Fibroblast of lung (primary cell): Measurements from ENCODE around the gene C6orf163. TPM values are rescaled to one million over a fixed set of nuclear protein-coding genes. Genes with fewer than 3 reads are reported as not detected.

Source experiments
- DNase-seq, 2 donors: peaks; one replicate each; pipeline versions ENCODE4 v3.0.0 to v3.0.0-alpha.2; 2010; ENCODE audit warnings: low read depth in 2 of 2
- H2AFZ ChIP-seq: 2 replicates; pipeline ENCODE4 v1.5.1; 2012; ENCODE audit warnings: low read length, control low read depth, inconsistent platforms
- H3K27ac ChIP-seq: 2 replicates; pipeline ENCODE4 v1.5.1; 2011; ENCODE audit warnings: low read length, control low read depth; ENCODE audit not compliant: insufficient read depth
- H3K27me3 ChIP-seq: 2 replicates; pipeline ENCODE4 v1.5.1; 2011; ENCODE audit warnings: mild to moderate bottlenecking, low read length; ENCODE audit not compliant: control insufficient read depth, insufficient read depth
- H3K36me3 ChIP-seq: 2 replicates; pipeline ENCODE4 v1.5.1; 2011; ENCODE audit warnings: low read length; ENCODE audit not compliant: control insufficient read depth, insufficient read depth
- H3K4me1 ChIP-seq: 2 replicates; pipeline ENCODE4 v1.5.1; 2011; ENCODE audit warnings: low read length; ENCODE audit not compliant: control insufficient read depth, insufficient read depth; ENCODE audit errors: extremely low read depth
- H3K4me2 ChIP-seq: 2 replicates; pipeline ENCODE4 v1.5.1; 2011; ENCODE audit warnings: low read length, control low read depth; ENCODE audit not compliant: insufficient read depth; ENCODE audit errors: extremely low read depth
- H3K4me3 ChIP-seq, 4 experiments: fragments of 200-600 bp in 1 of 4; sonication (generic) in 1 of 4; replicated peaks in 1 of 4; 2 replicates each; pipeline ENCODE4 v1.5.1; 2011 to 2016; ENCODE audit warnings: low read length in 4 of 4, low read depth in 3 of 4, mild to moderate bottlenecking in 3 of 4, control low read depth in 2 of 4, inconsistent platforms in 1 of 4, mixed read lengths in 1 of 4; ENCODE audit not compliant: insufficient read depth in 1 of 4; ENCODE audit errors: control extremely low read depth in 1 of 4
- H3K79me2 ChIP-seq: 2 replicates; pipeline ENCODE4 v1.5.1; 2012; ENCODE audit warnings: mild to moderate bottlenecking, low read length, inconsistent platforms; ENCODE audit not compliant: control insufficient read depth, insufficient read depth
- H3K9ac ChIP-seq: 2 replicates; pipeline ENCODE4 v1.5.1; 2011; ENCODE audit warnings: mild to moderate bottlenecking, low read length, control low read depth; ENCODE audit not compliant: insufficient read depth
- H3K9me3 ChIP-seq: 2 replicates; pipeline ENCODE4 v1.5.1; 2012; ENCODE audit warnings: low read depth, low read length; ENCODE audit not compliant: control insufficient read depth, insufficient read depth
- H4K20me1 ChIP-seq: 2 replicates; pipeline ENCODE4 v1.5.1; 2011; ENCODE audit warnings: low read length; ENCODE audit not compliant: control insufficient read depth, insufficient read depth; ENCODE audit errors: extremely low read depth
- CTCF ChIP-seq, 2 donors: IDR thresholded peaks in 1 of 2; conservative IDR thresholded peaks in 1 of 2; 1 replicate in 1 of 2; 2 replicates in 1 of 2; pipeline ENCODE4 v1.5.1; 2011 to 2012; ENCODE audit warnings: low read length in 2 of 2, control low read depth in 1 of 2, inconsistent platforms in 1 of 2, low read depth in 1 of 2, mild to moderate bottlenecking in 1 of 2
- EZH2 ChIP-seq: IDR thresholded peaks from 2 replicates; pipeline ENCODE4 v1.5.1; 2012; ENCODE audit warnings: low read length, control low read depth, mild to moderate bottlenecking; ENCODE audit errors: missing control alignments
- polyA plus RNA-seq, 2 donors: library from polyadenylated mRNA; depleted of rRNA in 1 of 2; stranded (reverse) in 1 of 2; unstranded in 1 of 2; fragments of >200 nt; gene quantifications; 2 replicates each; pipeline ENCODE4 v1.2.1, GENCODE V29; 2011 to 2012; ENCODE audit warnings: missing spikeins in 1 of 2
- total RNA-seq: library from RNA; depleted of rRNA; stranded (reverse); fragments of >200 nt; gene quantifications from 2 replicates; pipeline ENCODE4 v1.2.1, GENCODE V29; 2014

C6orf163 gene
- total and polyA plus RNA-seq, 2 donors (not counting 1 experiment from before 2014, with no cell fraction given): 0.33 to 2.8 TPM

GRCh38 chr6:87378947-87379346 is 34.3 kb downstream of the C6orf163 start:
- H3K27me3 ChIP-seq: no peaks in the 10 kb centered on the region
- H4K20me1 ChIP-seq: no peaks in the 10 kb centered on the region
- no peaks in the 10 kb centered on the region for H3K4me1 ChIP-seq
- DNase-seq: no peak
- H3K9me3 ChIP-seq: no peaks in the 10 kb centered on the region
- H3K79me2 ChIP-seq: no peaks in the 10 kb centered on the region
- H3K27ac ChIP-seq: no peak overlapping the region
- TF ChIP-seq CTCF (conservative IDR thresholded peaks at IDR 0.05 in 1 of 2, IDR thresholded peaks at IDR 0.05 in 1 of 2; ENCODE audit: low read depth in 1 of 2, low read length in 2 of 2) (no peak), EZH2 (no peak)
- no peaks in the 10 kb centered on the region for H3K36me3 ChIP-seq
- H2AFZ ChIP-seq: no peak overlapping the region
- H3K9ac ChIP-seq: no peak overlapping the region
- H3K4me3 ChIP-seq: no peak overlapping the region
- no peak overlapping the region for H3K4me2 ChIP-seq

DNA sequence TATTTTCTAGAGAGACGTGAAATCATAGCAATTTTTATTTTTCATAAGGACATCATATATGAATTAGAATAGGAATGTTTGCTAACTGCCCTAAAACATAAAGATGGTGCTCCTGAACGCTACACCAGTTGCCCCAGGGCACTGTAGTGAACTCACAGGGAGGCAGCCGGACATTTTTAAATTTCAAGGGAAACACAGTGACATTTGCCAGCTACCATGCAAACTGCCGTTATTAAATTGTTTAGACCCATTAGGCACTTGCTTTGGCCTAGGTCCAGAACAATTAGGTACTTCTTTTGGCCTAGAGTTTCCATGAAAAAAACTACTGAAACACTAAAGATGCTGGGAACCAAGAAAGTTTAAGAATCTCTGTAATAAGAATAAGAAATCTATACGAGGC is 38.2 kb downstream of the C6orf163 start:
- no peak for DNase-seq
- Histone ChIP-seq H3K9ac (no peak overlapping the region), H3K79me2 (no peaks in the 10 kb centered on the region), H3K4me3 (no peak overlapping the region), H3K27ac (no peak overlapping the region), H2AFZ (no peak overlapping the region), H3K27me3 (no peaks in the 10 kb centered on the region), H3K4me1 (no peaks in the 10 kb centered on the region), H3K9me3 (no peaks in the 10 kb centered on the region), H4K20me1 (no peaks in the 10 kb centered on the region), H3K4me2 (no peak overlapping the region), H3K36me3 (no peaks in the 10 kb centered on the region)
- TF ChIP-seq CTCF (conservative IDR thresholded peaks at IDR 0.05 in 1 of 2, IDR thresholded peaks at IDR 0.05 in 1 of 2; ENCODE audit: low read depth in 1 of 2, low read length in 2 of 2) (no peak), EZH2 (no peak)

DNA sequence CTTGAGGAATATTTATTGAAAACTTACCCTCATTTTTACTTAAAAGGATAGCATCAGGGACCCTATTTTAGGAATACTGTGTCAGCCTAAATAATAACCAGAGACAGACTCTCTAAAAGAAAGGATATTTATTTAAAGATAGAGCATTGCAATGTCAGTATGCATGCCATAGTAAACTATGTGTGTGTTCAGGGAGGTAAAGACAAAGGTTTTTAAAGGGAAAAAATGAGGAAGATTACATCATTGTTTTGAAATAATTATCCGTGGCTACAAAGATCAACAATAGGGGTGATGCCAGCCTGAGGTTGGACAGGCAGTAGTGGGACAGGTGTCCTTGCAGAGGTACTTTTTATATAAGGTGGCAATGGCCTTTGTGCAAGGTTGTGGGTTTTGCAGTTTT is 39.4 kb downstream of the C6orf163 start:
- Histone ChIP-seq H3K9ac (no peak overlapping the region), H3K4me3 (no peak overlapping the region), H2AFZ (no peak overlapping the region), H3K4me2 (no peak overlapping the region), H3K79me2 (no peaks in the 10 kb centered on the region), H3K27me3 (no peaks in the 10 kb centered on the region), H4K20me1 (no peaks in the 10 kb centered on the region), H3K4me1 (no peaks in the 10 kb centered on the region), H3K36me3 (no peaks in the 10 kb centered on the region), H3K27ac (no peak overlapping the region), H3K9me3 (no peaks in the 10 kb centered on the region)
- TF ChIP-seq CTCF (conservative IDR thresholded peaks at IDR 0.05 in 1 of 2, IDR thresholded peaks at IDR 0.05 in 1 of 2; ENCODE audit: low read depth in 1 of 2, low read length in 2 of 2) (no peak), EZH2 (no peak)
- DNase-seq: no peak
